ENCODE results near the gene TLR1.

- TF ChIP-seq POLR2AphosphoS5 (IDR thresholded peaks at IDR 0.05): no peak
- TF ChIP-seq, protein P1, sequence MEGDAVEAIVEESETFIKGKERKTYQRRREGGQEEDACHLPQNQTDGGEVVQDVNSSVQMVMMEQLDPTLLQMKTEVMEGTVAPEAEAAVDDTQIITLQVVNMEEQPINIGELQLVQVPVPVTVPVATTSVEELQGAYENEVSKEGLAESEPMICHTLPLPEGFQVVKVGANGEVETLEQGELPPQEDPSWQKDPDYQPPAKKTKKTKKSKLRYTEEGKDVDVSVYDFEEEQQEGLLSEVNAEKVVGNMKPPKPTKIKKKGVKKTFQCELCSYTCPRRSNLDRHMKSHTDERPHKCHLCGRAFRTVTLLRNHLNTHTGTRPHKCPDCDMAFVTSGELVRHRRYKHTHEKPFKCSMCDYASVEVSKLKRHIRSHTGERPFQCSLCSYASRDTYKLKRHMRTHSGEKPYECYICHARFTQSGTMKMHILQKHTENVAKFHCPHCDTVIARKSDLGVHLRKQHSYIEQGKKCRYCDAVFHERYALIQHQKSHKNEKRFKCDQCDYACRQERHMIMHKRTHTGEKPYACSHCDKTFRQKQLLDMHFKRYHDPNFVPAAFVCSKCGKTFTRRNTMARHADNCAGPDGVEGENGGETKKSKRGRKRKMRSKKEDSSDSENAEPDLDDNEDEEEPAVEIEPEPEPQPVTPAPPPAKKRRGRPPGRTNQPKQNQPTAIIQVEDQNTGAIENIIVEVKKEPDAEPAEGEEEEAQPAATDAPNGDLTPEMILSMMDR (IDR thresholded peaks at IDR 0.05): peak; percentile 66 to 75 (median 69)
- no peak for TF ChIP-seq POLR2A (IDR thresholded peaks at IDR 0.05)
- TF ChIP-seq EP300 (IDR thresholded peaks at IDR 0.05; ENCODE audit: low read depth): no peak
These were observed 22.0 kb downstream of the TLR1 start, which contains the start of gene TLR10 for GRCh38 chr4:38782452-38783108.

All from transverse colon (tissue), 4 donors.